Heart right ventricle (tissue), 16 donors: Measurements from ENCODE around the gene MAST2. TPM values are rescaled to one million over a fixed set of nuclear protein-coding genes. Genes with fewer than 3 reads are reported as not detected.

ENCODE experiments used
- ATAC-seq, 8 donors: fragments of 200-7000 bp; cut with Tn5 transposase; one replicate each; pipeline ENCODE4 v1.9.1; 2020; ENCODE audit warnings: mild to moderate bottlenecking in 8 of 8, moderate library complexity in 8 of 8, moderate number of reproducible peaks in 1 of 8
- DNase-seq, 2 donors: peaks; one replicate each; pipeline ENCODE4 v3.0.0-alpha.2; 2020
- H3K27ac ChIP-seq, 10 donors: fragments of 200-600 bp; sonication (generic) in 2 of 10; one replicate each; pipeline versions ENCODE4 v1.5.0 to v1.8.0; 2020 to 2022; ENCODE audit warnings: mild to moderate bottlenecking in 3 of 10
- H3K27me3 ChIP-seq, 7 donors: fragments of 200-600 bp; one replicate each; pipeline ENCODE4 v1.8.0; 2021 to 2022; ENCODE audit warnings: mild to moderate bottlenecking in 2 of 7
- H3K36me3 ChIP-seq, 9 donors: fragments of 200-600 bp; sonication (generic) in 1 of 9; one replicate each; pipeline versions ENCODE4 v1.5.0 to v1.8.0; 2020 to 2022; ENCODE audit warnings: mild to moderate bottlenecking in 2 of 9
- H3K4me1 ChIP-seq, 9 donors: fragments of 200-600 bp; sonication (generic) in 1 of 9; one replicate each; pipeline versions ENCODE4 v1.5.0 to v1.8.0; 2020 to 2022; ENCODE audit warnings: mild to moderate bottlenecking in 4 of 9
- H3K4me3 ChIP-seq, 10 donors: fragments of 200-600 bp; sonication (generic) in 2 of 10; one replicate each; pipeline versions ENCODE4 v1.5.0 to v1.8.0; 2020 to 2022; ENCODE audit warnings: mild to moderate bottlenecking in 7 of 10, moderate library complexity in 2 of 10
- H3K9me3 ChIP-seq, 11 donors: fragments of 200-600 bp in 10 of 11; sonication (generic) in 2 of 11; one replicate each; pipeline versions ENCODE4 v1.5.0 to v1.8.0; 2013 to 2022; ENCODE audit warnings: mild to moderate bottlenecking in 2 of 11, control low read depth in 1 of 11, moderate library complexity in 1 of 11
- CTCF ChIP-seq, 9 donors: fragments of 200-600 bp; sonication (generic) in 2 of 9; IDR thresholded peaks; one replicate each; pipeline versions ENCODE4 v1.5.0 to v1.8.0; 2021 to 2022; ENCODE audit warnings: antibody characterized with exemption in 9 of 9, mild to moderate bottlenecking in 5 of 9, moderate library complexity in 1 of 9
- WGBS, 2 donors: extraction: QIAGEN DNeasy Blood & Tissue Kit; methylation state at CpG; one replicate each; pipeline ENCODE4 v1.1.7; 2013; ENCODE audit warnings: inconsistent platforms in 1 of 2; 5-methylcytosine and 5-hydroxymethylcytosine counted together
- intact Hi-C, 10 donors: fragments of 100-400 bp; cut with DNase I; formaldehyde crosslinking; loops; one replicate each; pipeline versions ENCODE4 v1.11.1 to v1.14.2; 2022
- polyA plus RNA-seq, 2 donors: library from polyadenylated mRNA; stranded (reverse); fragments of 200-250 nt; gene quantifications; one replicate each; pipeline ENCODE4 v1.2.3, GENCODE V29; 2013
- total RNA-seq, 10 donors: library from RNA; stranded (reverse); fragmentation: NEBNext Ultra II Directional in 3 of 10; extraction: Animal tissue kit (Norgen Biotek cat#: 25700) in 3 of 10; gene quantifications; one replicate each; pipeline versions ENCODE4 v1.2.1 to v1.2.4, GENCODE V29; 2021 to 2023
- donor health status: Arrhythmogenic right ventricular cardiomyopathy.
- donor health status: ischemic (EF 13 %, LVEDD 7.1; RV severe dilation, severe dysfunction).
- donor health status: healthy with polysubstance abuse.
- donor health status: DM: no; HTN: yes; CAD: no.
- donor health status: DM: no; HTN: no; CAD: no.
- donor health status: ischemic (EF 25% LVEDD 6.9; RV normal size, moderate dysfunction).
- donor health status: ischemic (EF 25% LVEDD 5.7; RV mildly dilated, moderate dysfunction).
- donor health status: healthy.
- donor health status: DM: yes; HTN: yes; CAD: no.
- donor health status: Ischemic cardiomyopathy.
- donor health status: ischemic (EF 35%, LVEDD 5.7; RV mildly dilated, moderate dysfunction).
- donor health status: nonischemic (EF 11% LVEDD 7.7; RV severe dilation, severe dysfunction).
- donor health status: DM: yes; HTN: yes; CAD: no.
- donor health status: PGD.
- donor health status: ischemic (EF 29% LVEDD 5.4; RV normal size, mild dysfunction).
- donor health status: nonischemic (EF 23%, LVEDD 6.1; RV moderate dilation, normal function).

The MAST2 gene
- total and polyA plus RNA-seq, 12 donors = 66.4 to 129 (median 83.2) TPM

- intact Hi-C loops = no loop called here
- Histone ChIP-seq H3K4me1 (peaks cover 0 to 9% (median 0%) of the 10 kb centered on the region in 9 donors), H3K4me3 (no peak overlapping the region), H3K9me3 (no peaks in the 10 kb centered on the region), H3K27me3 (no peaks in the 10 kb centered on the region), H3K36me3 (no peaks in the 10 kb centered on the region), H3K27ac (no peak overlapping the region)
- ATAC-seq = no peak
- no peak for TF ChIP-seq CTCF (IDR thresholded peaks at IDR 0.05)
- 65 to 70% methylated on average over 2 of the region's 2 CpGs for WGBS, 2 donors
- DNase-seq = no peak
Measured at GRCh38 chr1:45876000-45876617, 72.7 kb downstream of the MAST2 start.

GRCh38 chr1:45877264-45877663 is 73.9 kb downstream of the MAST2 start:
- 87 to 89% methylated on average over 4 of the region's 4 CpGs for WGBS, 2 donors
- intact Hi-C loops = no loop called here
- no peak for TF ChIP-seq CTCF (IDR thresholded peaks at IDR 0.05)

GRCh38 chr1:45879885-45880598 is 76.6 kb downstream of the MAST2 start:
- Histone ChIP-seq H3K9me3 (no peaks in the 10 kb centered on the region), H3K27me3 (no peaks in the 10 kb centered on the region), H3K4me1 (peaks cover 0 to 5% (median 0%) of the 10 kb centered on the region in 9 donors), H3K27ac (no peak overlapping the region), H3K4me3 (no peak overlapping the region), H3K36me3 (no peaks in the 10 kb centered on the region)
- intact Hi-C loops = loop anchor here in 1 of 10 donors (10.0 kb wide), 1 partner anchor 305 kb away; no protein-coding TSS in a partner anchor
- no peak for TF ChIP-seq CTCF (IDR thresholded peaks at IDR 0.05)
- no peak for DNase-seq
- no peak for ATAC-seq
- WGBS, 2 donors = 93 to 94% methylated on average over 4 of the region's 4 CpGs

More at GRCh38 chr1:45877264-45877663, 73.9 kb downstream of the MAST2 start:
- Histone ChIP-seq H3K36me3 (no peaks in the 10 kb centered on the region), H3K4me3 (no peak overlapping the region), H3K27ac (no peak overlapping the region), H3K27me3 (no peaks in the 10 kb centered on the region), H3K4me1 (peaks cover 0 to 5% (median 0%) of the 10 kb centered on the region in 9 donors), H3K9me3 (no peaks in the 10 kb centered on the region)
- DNase-seq = no peak
- no peak for ATAC-seq

GRCh38 chr1:45880930-45881329 is 77.5 kb downstream of the MAST2 start:
- Histone ChIP-seq H3K9me3 (no peaks in the 10 kb centered on the region), H3K36me3 (no peaks in the 10 kb centered on the region), H3K27ac (no peak overlapping the region), H3K27me3 (no peaks in the 10 kb centered on the region), H3K4me3 (no peak overlapping the region), H3K4me1 (peaks cover 0 to 5% (median 0%) of the 10 kb centered on the region in 9 donors)
- TF ChIP-seq CTCF (IDR thresholded peaks at IDR 0.05) = no peak
- ATAC-seq = no peak
- 95 to 96% methylated on average over 3 of the region's 3 CpGs for WGBS, 2 donors
- no peak for DNase-seq
- intact Hi-C loops = loop anchor here in 1 of 10 donors (10.0 kb wide), 1 partner anchor 304 kb away; no protein-coding TSS in a partner anchor
